ENCODE measurements around the gene EPB41L3.

The EPB41L3 gene

DNA sequence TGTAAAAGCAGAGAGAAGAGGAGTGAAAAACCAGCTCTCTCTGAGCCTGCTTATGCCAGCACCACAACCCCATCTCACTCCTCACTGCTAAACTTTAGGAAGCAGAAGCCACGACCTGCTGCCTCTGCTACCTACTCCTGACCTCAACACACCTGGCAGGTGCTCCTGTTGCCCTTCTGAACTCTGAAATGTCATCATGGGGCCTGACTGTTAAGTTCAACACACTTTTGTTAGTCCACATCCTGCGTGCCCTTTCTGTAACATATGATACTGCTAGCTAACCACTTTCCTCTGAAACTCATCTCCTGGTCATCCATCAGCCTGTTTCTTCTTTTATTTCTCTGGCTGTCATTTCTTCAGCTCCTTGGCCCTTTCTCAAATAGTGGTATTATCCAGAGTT, 118.1 kb downstream of the EPB41L3 start:
- no peak for TF ChIP-seq POU6F1 (CRISPR knock-in tag; IDR thresholded peaks at IDR 0.05; ENCODE audit: borderline replicate concordance, low read depth)
- no peak for TF ChIP-seq BACH2 (CRISPR knock-in tag; IDR thresholded peaks at IDR 0.05; ENCODE audit: borderline replicate concordance)
- no peak for TF ChIP-seq TCF4 (CRISPR knock-in tag; IDR thresholded peaks at IDR 0.05; ENCODE audit: borderline replicate concordance)
- TF ChIP-seq SNAI2 (CRISPR knock-in tag; IDR thresholded peaks at IDR 0.05), result no peak
- no peak for TF ChIP-seq GLIS3 (CRISPR knock-in tag; IDR thresholded peaks at IDR 0.05)
- no peak for TF ChIP-seq ZFP30 (CRISPR knock-in tag; IDR thresholded peaks at IDR 0.05)
- no peak for TF ChIP-seq ZNF8 (CRISPR knock-in tag; IDR thresholded peaks at IDR 0.05)
- TF ChIP-seq RARB (CRISPR knock-in tag; IDR thresholded peaks at IDR 0.05), result no peak
- no peak for TF ChIP-seq OSR1 (CRISPR knock-in tag; IDR thresholded peaks at IDR 0.05)
- TF ChIP-seq ZNF565 (CRISPR knock-in tag; conservative IDR thresholded peaks at IDR 0.05; ENCODE audit: low read depth), result no peak
- TF ChIP-seq ZNF70 (CRISPR knock-in tag; IDR thresholded peaks at IDR 0.05), result no peak
- no peak for TF ChIP-seq ZFP3 (CRISPR knock-in tag; IDR thresholded peaks at IDR 0.05)
- no peak for TF ChIP-seq CREB5 (CRISPR knock-in tag; IDR thresholded peaks at IDR 0.05; ENCODE audit: low read depth)
- TF ChIP-seq, protein P1, sequence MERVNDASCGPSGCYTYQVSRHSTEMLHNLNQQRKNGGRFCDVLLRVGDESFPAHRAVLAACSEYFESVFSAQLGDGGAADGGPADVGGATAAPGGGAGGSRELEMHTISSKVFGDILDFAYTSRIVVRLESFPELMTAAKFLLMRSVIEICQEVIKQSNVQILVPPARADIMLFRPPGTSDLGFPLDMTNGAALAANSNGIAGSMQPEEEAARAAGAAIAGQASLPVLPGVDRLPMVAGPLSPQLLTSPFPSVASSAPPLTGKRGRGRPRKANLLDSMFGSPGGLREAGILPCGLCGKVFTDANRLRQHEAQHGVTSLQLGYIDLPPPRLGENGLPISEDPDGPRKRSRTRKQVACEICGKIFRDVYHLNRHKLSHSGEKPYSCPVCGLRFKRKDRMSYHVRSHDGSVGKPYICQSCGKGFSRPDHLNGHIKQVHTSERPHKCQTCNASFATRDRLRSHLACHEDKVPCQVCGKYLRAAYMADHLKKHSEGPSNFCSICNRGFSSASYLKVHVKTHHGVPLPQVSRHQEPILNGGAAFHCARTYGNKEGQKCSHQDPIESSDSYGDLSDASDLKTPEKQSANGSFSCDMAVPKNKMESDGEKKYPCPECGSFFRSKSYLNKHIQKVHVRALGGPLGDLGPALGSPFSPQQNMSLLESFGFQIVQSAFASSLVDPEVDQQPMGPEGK (CRISPR knock-in tag; IDR thresholded peaks at IDR 0.05; ENCODE audit: borderline replicate concordance), result no peak
- TF ChIP-seq, protein P2, sequence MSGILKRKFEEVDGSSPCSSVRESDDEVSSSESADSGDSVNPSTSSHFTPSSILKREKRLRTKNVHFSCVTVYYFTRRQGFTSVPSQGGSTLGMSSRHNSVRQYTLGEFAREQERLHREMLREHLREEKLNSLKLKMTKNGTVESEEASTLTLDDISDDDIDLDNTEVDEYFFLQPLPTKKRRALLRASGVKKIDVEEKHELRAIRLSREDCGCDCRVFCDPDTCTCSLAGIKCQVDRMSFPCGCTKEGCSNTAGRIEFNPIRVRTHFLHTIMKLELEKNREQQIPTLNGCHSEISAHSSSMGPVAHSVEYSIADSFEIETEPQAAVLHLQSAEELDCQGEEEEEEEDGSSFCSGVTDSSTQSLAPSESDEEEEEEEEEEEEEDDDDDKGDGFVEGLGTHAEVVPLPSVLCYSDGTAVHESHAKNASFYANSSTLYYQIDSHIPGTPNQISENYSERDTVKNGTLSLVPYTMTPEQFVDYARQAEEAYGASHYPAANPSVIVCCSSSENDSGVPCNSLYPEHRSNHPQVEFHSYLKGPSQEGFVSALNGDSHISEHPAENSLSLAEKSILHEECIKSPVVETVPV (CRISPR knock-in tag; IDR thresholded peaks at IDR 0.05), result no peak
- no peak for TF ChIP-seq PPARA (CRISPR knock-in tag; IDR thresholded peaks at IDR 0.05; ENCODE audit: borderline replicate concordance)
- no peak for TF ChIP-seq ESRRG (CRISPR knock-in tag; IDR thresholded peaks at IDR 0.05)
- no peak for TF ChIP-seq TOX (CRISPR knock-in tag; IDR thresholded peaks at IDR 0.05; ENCODE audit: borderline replicate concordance)
- ATAC-seq, result no peak

GRCh38 chr18:5424903-5425664, 118.7 kb downstream of the EPB41L3 start:
- TF ChIP-seq ISL1 (CRISPR knock-in tag; IDR thresholded peaks at IDR 0.05) (no peak), PPARA (CRISPR knock-in tag; IDR thresholded peaks at IDR 0.05; ENCODE audit: borderline replicate concordance) (no peak), ZNF565 (CRISPR knock-in tag; conservative IDR thresholded peaks at IDR 0.05; ENCODE audit: low read depth) (no peak), CSDC2 (CRISPR knock-in tag; IDR thresholded peaks at IDR 0.05) (no peak)

GRCh38 chr18:5422626-5423025, 121.2 kb downstream of the EPB41L3 start:
- TF ChIP-seq, protein P2 (CRISPR knock-in tag; IDR thresholded peaks at IDR 0.05), result no peak
- no peak for TF ChIP-seq OSR1 (CRISPR knock-in tag; IDR thresholded peaks at IDR 0.05)
- no peak for ATAC-seq

More at GRCh38 chr18:5424903-5425664, 118.7 kb downstream of the EPB41L3 start:
- peak; percentile 61; the same call in 2 of the 3 replicates for ATAC-seq

GRCh38 chr18:5421981-5422380, 121.8 kb downstream of the EPB41L3 start:
- TF ChIP-seq ZC3H10 (CRISPR knock-in tag; IDR thresholded peaks at IDR 0.05), result no peak
- no peak for TF ChIP-seq ZFP3 (CRISPR knock-in tag; IDR thresholded peaks at IDR 0.05)
- TF ChIP-seq TCF4 (CRISPR knock-in tag; IDR thresholded peaks at IDR 0.05; ENCODE audit: borderline replicate concordance), result no peak
- TF ChIP-seq ZNF565 (CRISPR knock-in tag; conservative IDR thresholded peaks at IDR 0.05; ENCODE audit: low read depth), result no peak
- no peak for TF ChIP-seq BACH2 (CRISPR knock-in tag; IDR thresholded peaks at IDR 0.05; ENCODE audit: borderline replicate concordance)
- TF ChIP-seq ESRRG (CRISPR knock-in tag; IDR thresholded peaks at IDR 0.05), result no peak
- no peak for TF ChIP-seq ARNTL (CRISPR knock-in tag; IDR thresholded peaks at IDR 0.05; ENCODE audit: borderline replicate concordance, low read depth)
- TF ChIP-seq TSHZ2 (CRISPR knock-in tag; IDR thresholded peaks at IDR 0.05), result no peak
- no peak for TF ChIP-seq OSR1 (CRISPR knock-in tag; IDR thresholded peaks at IDR 0.05)
- TF ChIP-seq ISL1 (CRISPR knock-in tag; IDR thresholded peaks at IDR 0.05), result no peak
- no peak for TF ChIP-seq PPARA (CRISPR knock-in tag; IDR thresholded peaks at IDR 0.05; ENCODE audit: borderline replicate concordance)
- no peak for TF ChIP-seq ZNF70 (CRISPR knock-in tag; IDR thresholded peaks at IDR 0.05)
- TF ChIP-seq TOX (CRISPR knock-in tag; IDR thresholded peaks at IDR 0.05; ENCODE audit: borderline replicate concordance), result no peak
- TF ChIP-seq SNAI2 (CRISPR knock-in tag; IDR thresholded peaks at IDR 0.05), result no peak
- no peak for TF ChIP-seq ZFP30 (CRISPR knock-in tag; IDR thresholded peaks at IDR 0.05)
- ATAC-seq, result no peak
